ENCODE results near the gene PROM1. TPM values are rescaled to one million over a fixed set of nuclear protein-coding genes. Genes with fewer than 3 reads are reported as not detected.
A peak's percentile ranks its signal among the peaks of the same experiment; 100 is the strongest.

PROM1 gene
- total RNA-seq, 1 donor from 2014 or later, result 7.2 TPM

DNA sequence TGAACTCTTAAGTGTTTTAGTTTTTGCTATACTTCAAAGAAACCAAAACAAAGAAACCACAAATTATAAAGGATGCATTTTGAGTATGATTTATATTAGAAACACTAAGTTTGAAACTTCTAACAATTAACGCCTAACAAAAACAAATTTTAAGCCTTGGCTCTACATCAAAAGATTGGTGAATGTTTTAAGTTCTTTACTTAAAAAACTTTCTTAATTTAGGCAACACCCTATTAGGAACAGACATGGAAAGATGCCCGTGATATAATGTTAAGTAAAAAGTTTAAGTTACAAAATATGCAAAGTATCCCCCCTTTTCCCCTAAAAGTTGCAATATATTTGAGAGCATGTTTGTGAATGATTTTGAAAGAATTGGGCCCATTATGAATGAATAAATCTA, 21.2 kb downstream of the PROM1 start:
- no peak for TF ChIP-seq CTCF (IDR thresholded peaks at IDR 0.05)
- no peaks in the 10 kb centered on the region for H3K27me3 ChIP-seq
- no peak for DNase-seq (ENCODE audit: low spot score in 2 of 2)
- intact Hi-C loops (cut with DNase I), result no loop called here
- no peaks in the 10 kb centered on the region for H3K36me3 ChIP-seq
- H3K4me3 ChIP-seq, result no peak overlapping the region
- no peak overlapping the region for H3K27ac ChIP-seq
- no peaks in the 10 kb centered on the region for H3K9me3 ChIP-seq
- H3K4me1 ChIP-seq, result peaks cover 0 to 3% of the 10 kb centered on the region in 2 donors

DNA sequence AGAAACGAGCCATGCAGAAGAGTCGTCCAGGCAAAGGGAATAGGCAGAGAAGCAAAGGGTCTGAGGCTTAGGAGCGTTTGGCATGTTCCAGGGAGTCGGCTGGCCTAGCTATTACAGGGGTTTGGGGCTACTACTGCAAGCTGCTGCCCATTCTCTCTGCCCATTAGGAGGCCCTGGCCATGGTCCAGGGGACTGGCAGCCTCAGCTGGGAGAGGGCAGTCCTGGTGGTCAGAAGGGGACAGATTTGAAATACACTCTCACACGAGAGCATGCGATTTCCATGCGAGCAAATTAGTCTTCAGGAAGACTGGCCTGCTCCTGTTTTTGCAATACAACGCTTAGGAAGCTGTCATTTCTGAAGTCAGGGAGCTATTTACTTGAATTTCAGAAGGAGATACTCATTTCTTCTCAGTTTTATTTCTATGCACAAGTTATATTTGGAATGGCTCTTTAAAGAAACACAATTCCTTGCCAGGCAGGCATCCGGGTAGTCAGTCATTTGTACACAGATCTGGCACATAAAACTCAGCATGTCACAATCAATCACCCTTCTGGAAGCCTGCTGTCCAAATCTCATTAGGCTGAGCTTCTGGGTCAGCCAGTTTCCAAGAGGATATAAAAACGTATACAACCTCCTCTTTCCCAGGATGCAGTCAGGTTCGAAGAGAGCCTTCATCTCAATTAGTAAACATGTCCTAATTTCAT, 27.0 kb downstream of the PROM1 start:
- H3K4me1 ChIP-seq, result peaks cover 4 to 28% of the 10 kb centered on the region in 2 donors
- no peaks in the 10 kb centered on the region for H3K9me3 ChIP-seq
- intact Hi-C loops (cut with DNase I), result loop anchor here (2.0 kb wide), 1 partner anchor 22 kb away; no protein-coding TSS in a partner anchor
- peak in 1 of 2 donors; percentile 71 for DNase-seq (ENCODE audit: low spot score in 2 of 2)
- H3K27ac ChIP-seq, result peak overlapping the region; percentile 61 to 70
- no peaks in the 10 kb centered on the region for H3K36me3 ChIP-seq
- TF ChIP-seq CTCF (IDR thresholded peaks at IDR 0.05), result no peak
- no peaks in the 10 kb centered on the region for H3K27me3 ChIP-seq
- H3K4me3 ChIP-seq, result peak overlapping the region in 1 of 2 donors; percentile 18

DNA sequence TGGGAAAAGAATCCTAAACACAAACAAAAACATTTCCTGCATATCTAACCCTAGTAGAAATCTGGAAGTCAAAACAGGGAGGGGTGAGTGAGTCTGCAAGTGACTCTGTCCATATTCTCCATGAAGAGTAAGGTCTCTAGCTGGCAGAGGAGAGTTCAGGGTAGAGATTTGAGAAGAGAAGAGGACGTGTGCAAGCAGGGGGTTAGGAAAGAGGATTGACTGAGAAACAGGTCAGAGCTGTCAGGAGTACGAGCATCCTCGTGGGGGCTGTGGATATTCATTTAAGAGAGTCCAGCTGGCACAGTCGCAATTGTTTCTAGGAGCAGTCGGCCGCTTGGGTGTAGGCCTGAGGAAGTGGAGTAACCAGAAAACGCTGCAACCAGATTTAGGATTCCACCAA, 27.9 kb downstream of the PROM1 start:
- no peak overlapping the region for H3K4me3 ChIP-seq
- no peaks in the 10 kb centered on the region for H3K9me3 ChIP-seq
- TF ChIP-seq CTCF (IDR thresholded peaks at IDR 0.05), result no peak
- intact Hi-C loops (cut with DNase I), result loop anchor here (2.0 kb wide), 1 partner anchor 21 kb away; no protein-coding TSS in a partner anchor
- H3K27ac ChIP-seq, result peak overlapping the region; percentile 61 to 70
- no peaks in the 10 kb centered on the region for H3K27me3 ChIP-seq
- DNase-seq (ENCODE audit: low spot score in 2 of 2), result no peak
- H3K4me1 ChIP-seq, result peaks cover 4 to 28% of the 10 kb centered on the region in 2 donors
- H3K36me3 ChIP-seq, result no peaks in the 10 kb centered on the region

DNA sequence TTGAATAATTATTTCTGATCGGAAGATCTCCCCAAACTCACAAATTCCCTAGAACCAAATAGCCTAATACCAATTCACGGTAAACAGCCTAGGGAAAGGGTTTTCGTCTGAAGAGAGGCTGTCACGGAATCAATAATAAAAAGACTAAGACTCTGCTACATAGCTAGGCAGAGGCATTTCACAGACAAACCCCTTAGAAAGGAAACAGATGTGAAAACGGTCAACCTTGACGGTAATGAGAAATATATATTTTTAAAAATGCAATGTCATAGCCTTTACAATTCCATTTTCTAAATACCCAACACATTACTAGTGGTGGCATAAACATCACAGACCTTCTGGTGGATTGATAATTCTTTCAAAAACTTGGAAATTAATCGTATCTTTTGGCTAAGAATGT, 28.4 kb downstream of the PROM1 start:
- Histone ChIP-seq H3K4me1 (peaks cover 4 to 28% of the 10 kb centered on the region in 2 donors), H3K9me3 (no peaks in the 10 kb centered on the region), H3K27ac (peak overlapping the region in 1 of 2 donors; percentile 70), H3K36me3 (no peaks in the 10 kb centered on the region), H3K4me3 (no peak overlapping the region), H3K27me3 (no peaks in the 10 kb centered on the region)
- no peak for DNase-seq (ENCODE audit: low spot score in 2 of 2)
- intact Hi-C loops (cut with DNase I), result no loop called here
- TF ChIP-seq CTCF (IDR thresholded peaks at IDR 0.05), result no peak

- TF ChIP-seq CTCF (IDR thresholded peaks at IDR 0.05), result no peak
- intact Hi-C loops (cut with DNase I), result no loop called here
Measured at GRCh38 chr4:16052939-16053338, 30.9 kb downstream of the PROM1 start.

More at GRCh38 chr4:16052939-16053338, 30.9 kb downstream of the PROM1 start:
- no peaks in the 10 kb centered on the region for H3K9me3 ChIP-seq
- H3K36me3 ChIP-seq, result no peaks in the 10 kb centered on the region
- no peak for DNase-seq (ENCODE audit: low spot score in 2 of 2)
- H3K4me1 ChIP-seq, result peaks cover 4 to 26% of the 10 kb centered on the region in 2 donors
- H3K4me3 ChIP-seq, result no peak overlapping the region
- H3K27ac ChIP-seq, result no peak overlapping the region
- no peaks in the 10 kb centered on the region for H3K27me3 ChIP-seq

All from ascending aorta (tissue), 2 donors.